HG03460 (cell line): ENCODE data around the gene TMEM132E.

ENCODE experiments used
- ATAC-seq: cut with Tn5 transposase; IDR thresholded peaks from one replicate; pipeline ENCODE4 v1.9.1; 2021; ENCODE audit not compliant: unreplicated experiment

TMEM132E gene

GRCh38 chr17:34567691-34568465 lies 11.5 kb upstream of the TMEM132E start:
- ATAC-seq: no peak

DNA sequence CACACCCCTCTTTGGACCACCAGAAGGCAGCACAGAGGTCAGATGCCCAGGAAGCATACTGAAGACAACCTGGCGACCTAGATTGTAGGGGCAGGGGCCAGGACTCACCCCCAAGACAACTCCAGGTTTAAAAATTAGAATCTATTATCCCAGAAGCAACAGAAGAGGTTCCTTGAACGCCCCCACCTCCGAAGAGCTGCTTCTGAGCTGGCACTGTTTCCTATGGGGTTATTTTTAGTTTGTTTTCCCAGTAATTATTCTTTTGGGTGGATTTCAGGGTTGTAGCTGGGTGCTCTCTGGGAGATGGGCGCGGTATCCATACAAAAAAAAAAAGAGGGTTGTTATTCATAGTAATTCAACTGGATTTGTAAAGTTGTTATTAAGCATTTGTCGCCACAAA lies 10.4 kb upstream of the TMEM132E start:
- ATAC-seq: no peak

DNA sequence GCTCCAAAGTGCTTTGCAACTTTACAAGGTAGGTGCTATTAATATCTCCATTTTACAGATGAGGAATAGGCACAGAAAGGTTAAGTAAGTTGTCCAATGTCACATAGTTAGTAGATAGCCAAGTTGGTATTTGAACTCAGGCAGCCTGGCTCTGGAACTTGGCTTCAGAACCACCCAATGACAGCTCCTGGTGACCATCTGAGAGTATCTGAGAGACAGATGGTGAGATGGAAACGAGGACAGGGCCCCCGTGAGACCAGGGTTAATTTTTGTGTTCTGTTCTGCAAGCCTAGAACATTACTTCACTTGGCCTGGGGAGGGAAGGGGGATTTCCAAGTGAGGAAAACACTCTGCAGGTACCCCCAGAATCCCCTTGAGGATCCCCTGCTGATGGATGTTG lies 9.8 kb upstream of the TMEM132E start:
- no peak for ATAC-seq

DNA sequence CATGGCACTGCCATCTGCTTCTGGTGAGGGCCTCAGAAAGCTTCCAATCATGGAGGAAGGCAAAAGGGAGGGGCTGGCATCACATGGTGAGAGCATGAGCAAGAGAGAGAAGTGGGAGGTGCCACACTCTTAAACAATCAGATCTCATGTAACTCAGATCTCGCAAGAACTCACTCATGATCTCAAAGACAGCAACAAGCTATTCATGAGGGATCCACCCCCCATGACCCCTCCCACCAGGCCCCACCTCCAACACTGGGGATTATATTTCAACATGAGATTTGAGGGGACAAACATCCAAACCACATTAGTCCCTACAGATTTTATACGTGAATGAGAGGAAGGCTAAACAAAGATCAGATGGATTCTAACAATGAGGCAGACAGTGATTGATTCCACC lies 8.9 kb upstream of the TMEM132E start:
- ATAC-seq: no peak

DNA sequence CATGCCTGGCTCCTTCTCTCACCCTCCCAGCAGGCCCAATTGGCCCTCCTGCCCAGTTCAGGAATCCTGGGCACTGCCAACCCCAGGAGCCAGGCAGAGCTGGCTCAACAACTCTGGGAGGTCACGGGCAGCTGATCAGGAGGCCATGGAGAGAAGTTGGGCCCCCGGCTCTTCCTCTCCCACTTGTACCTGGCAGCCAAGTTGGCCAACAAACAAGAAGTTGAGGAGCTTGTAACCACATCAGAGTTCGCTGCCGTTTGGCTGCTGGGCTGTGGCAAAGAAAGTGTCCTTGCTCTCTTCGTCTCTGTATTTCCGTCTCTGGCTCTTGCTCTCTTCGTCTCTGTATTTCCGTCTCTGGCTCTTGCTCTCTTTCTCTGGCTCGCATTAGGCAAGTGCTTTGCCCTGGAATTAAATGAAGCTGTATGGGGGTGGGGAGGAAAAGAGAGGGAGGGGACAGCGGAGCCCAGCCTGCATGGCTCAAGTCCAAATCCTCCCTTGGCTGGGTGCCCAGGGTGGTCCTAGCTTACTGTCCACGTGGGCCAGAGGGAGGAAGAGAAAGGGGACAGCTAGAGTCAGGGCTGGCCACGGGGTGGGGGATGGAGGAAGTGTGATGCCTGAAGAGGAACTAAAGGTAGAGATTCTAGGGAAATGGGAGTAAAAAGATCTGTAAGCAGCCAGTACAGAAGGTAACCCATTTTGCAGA lies 7.8 kb upstream of the TMEM132E start:
- ATAC-seq: no peak

- no peak for ATAC-seq
Observed at GRCh38 chr17:34572483-34572882, 6.9 kb upstream of the TMEM132E start.

DNA sequence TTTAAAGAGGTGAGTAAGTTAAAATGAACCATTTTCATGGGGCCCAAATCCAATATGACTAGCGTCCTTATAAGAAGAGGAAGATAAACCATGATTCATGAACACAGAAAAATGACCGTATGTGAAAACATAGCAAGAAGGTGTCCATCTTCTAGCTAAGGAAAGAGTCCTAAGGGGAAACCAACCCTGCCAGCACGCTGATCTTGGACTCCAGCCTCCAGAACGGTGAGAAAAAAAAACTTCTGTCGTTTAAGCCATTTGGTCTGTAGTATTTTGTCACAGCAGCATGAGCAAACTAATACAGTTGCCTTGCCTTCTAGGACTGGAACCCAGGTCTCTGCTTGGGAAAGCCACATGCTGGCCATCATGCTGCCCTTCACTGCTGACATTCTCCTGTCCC lies 4.2 kb upstream of the TMEM132E start:
- no peak for ATAC-seq

GRCh38 chr17:34578016-34578415 lies 1.4 kb upstream of the TMEM132E start:
- ATAC-seq: no peak

GRCh38 chr17:34578656-34579016 lies 746 bp upstream of the TMEM132E start:
- no peak for ATAC-seq

- ATAC-seq: no peak
Observed at GRCh38 chr17:34579979-34580684, 750 bp downstream of the TMEM132E start.

DNA sequence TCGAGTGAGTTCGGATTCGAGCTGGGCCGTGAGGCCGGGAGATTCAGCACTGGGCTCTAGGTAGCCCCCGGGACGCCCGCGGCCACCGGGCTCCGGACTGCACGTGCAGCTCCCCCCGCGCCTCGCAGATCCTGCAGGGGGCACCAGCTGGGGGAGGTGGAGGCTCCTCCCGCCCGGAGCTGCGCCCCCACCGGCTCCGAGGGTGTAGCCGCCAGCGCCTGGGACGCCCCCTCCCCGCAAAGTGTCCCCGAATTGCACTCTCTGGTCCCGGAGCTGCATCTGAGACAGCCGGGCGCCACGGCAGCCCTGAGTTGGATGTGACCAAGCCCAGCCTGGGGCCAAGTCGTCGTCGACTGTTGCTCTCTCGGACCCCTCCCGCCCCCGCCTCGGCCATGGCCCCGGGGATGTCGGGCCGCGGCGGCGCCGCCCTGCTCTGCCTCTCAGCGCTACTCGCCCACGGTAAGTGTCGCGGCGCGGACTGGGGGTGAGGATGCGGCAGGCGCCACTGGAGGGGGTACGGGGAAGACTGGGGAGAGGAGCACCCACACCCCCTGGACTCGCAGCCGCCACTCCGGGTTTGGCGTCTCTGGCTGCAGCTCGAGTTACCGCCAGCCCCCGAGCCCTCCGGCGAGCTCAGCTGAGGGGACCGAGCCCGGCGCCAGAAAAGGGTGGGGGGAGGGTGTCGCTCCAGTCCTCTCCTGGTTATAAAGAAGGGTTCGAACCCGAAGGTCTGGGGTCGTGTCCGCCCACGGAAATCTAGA lies 1.5 kb downstream of the TMEM132E start:
- ATAC-seq: no peak

- ATAC-seq: no peak
Observed at GRCh38 chr17:34581446-34582184, 2.2 kb downstream of the TMEM132E start.

- no peak for ATAC-seq
Observed at GRCh38 chr17:34582185-34582900, 3.0 kb downstream of the TMEM132E start.

- ATAC-seq: no peak
Observed at GRCh38 chr17:34582901-34583245, 3.5 kb downstream of the TMEM132E start.

- no peak for ATAC-seq
Observed at GRCh38 chr17:34584805-34585416, 5.5 kb downstream of the TMEM132E start.

GRCh38 chr17:34586346-34586846 lies 7.0 kb downstream of the TMEM132E start:
- ATAC-seq: no peak

GRCh38 chr17:34588266-34588665 lies 8.9 kb downstream of the TMEM132E start:
- ATAC-seq: no peak

- no peak for ATAC-seq
Observed at GRCh38 chr17:34589120-34589965, 10.0 kb downstream of the TMEM132E start.

DNA sequence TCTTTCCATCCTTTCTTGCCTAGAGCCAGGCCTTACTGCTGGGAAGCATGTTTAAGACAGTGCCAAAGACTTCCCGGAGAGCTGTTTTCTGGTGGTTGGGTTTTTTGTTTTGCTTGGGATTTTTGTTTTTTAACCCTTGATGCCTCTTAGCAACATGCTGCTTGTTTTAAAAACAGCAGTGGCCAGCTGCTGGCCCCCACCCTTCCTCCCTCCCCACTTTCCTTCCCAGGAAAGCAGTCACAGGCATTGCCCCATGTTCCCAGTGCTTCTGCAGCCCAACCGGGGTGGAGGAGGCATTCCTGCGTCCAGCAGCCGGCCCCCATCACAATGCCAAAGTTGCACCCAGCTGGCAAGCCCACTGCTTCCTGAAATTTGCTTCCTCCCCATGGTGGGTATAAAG lies 12.6 kb downstream of the TMEM132E start:
- ATAC-seq: no peak
